DLD1 (cell line): Measurements from ENCODE around the gene KDM4B.

Experiments
- in situ Hi-C: cut with HindIII; loops from 2 replicates; pipeline ENCODE4 v1.10.0; 2017; ENCODE audit warnings: low sequenced_read_pairs

Gene KDM4B

DNA sequence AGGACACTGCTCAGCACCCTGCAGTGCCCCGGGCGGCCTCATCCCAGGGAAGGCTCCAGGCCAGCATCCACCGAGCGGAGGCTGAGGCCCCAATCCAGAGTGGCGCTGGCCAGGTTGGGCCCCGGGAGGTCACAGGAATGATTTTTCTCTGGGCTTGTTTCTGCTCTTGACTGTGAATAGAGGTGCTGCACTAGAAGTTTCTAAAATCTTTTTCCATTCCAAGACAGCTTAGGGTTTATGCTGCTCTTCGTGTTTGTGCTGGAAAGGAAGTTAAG is 15.1 kb downstream of the KDM4B start:
- in situ Hi-C loops = no loop called here

DNA sequence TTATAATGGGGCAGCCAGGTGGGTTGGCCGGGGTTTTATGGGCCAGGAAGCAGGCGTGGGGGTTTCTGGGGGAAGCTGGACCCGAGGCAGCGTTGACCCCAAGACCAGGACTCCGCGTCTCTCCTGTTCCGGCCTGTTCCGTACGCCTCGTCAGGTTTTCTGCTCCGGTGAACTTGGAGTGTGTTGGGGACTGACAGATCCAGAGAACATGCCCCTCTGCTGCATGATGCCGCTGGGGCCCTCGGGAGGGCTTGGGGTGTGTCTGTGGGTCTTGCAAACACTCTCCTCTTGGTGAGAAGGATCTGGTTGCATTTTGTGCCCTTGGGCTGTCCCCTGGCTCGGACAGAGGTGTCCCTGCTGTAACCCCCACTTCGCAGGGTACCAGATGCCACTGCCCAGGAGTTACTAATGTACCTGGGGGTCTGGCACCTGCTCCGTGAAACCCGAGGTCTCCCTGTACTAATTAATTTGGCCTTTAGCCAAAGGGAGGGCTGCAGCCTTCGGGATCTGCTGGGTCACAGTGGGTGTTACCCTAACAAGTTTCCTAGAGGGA is 15.6 kb downstream of the KDM4B start:
- in situ Hi-C loops = no loop called here

DNA sequence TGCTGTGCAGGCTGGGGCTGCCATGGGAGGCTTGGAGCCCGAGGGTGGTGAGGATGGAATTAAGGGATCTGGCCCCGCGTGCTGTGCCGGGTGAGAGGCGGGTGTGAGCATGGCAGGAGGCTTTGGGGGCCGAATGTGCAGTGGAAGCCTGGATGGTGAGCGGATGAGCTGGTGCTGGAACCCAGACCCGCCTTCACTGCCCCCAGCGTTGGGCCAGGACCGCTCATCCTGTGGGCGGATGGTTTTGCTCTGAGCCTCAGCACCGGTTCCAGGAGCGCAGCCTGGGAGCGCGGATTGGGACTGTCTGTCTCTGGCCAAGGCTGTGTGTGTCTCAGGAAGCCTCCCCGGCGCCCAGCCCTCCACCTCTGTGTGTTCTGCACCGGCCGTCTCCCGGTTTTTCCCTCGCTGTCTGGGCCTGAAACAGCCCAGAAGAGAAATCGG is 16.7 kb downstream of the KDM4B start:
- in situ Hi-C loops = no loop called here

DNA sequence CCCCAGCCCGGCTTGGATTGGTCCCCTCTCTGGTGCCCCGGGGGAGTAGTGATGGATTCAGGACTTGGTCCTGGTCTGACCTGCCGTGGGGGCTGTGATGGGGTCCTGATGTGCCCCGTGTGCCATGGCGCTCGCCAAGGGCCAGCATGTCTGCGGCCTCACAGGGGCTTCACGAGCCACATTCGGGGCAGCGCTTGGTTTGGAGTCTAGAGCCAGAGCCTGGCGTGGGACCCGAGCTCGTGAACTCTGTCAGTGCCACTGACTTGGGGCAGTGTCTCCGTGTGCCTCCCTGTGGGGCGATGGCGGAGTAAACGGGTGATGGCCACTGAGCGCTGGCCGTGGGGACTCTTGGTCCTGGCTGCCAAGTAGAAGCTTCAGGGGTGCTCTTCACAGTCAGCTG is 17.1 kb downstream of the KDM4B start:
- in situ Hi-C loops = no loop called here

DNA sequence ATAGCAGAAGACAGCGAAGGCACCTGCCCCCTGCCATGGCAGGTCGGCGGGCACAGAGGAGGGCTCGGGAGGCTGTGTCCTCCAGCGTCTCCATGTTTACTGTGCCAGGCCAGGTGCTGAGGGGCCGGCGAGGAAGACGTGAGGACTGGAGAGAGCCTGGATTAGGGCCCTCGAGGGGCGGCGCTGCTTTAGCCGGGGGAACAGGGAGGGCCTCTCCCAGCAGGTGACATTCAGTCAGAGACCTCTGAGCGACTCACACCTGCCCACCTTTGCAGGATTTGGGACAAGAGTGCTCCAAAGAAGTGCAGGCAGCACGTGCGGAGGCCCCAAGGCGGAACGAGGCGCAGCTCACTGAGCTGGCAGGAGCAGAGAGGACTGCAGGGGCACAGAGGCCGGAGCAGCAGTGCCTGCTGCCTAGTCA is 17.6 kb downstream of the KDM4B start:
- in situ Hi-C loops = no loop called here

DNA sequence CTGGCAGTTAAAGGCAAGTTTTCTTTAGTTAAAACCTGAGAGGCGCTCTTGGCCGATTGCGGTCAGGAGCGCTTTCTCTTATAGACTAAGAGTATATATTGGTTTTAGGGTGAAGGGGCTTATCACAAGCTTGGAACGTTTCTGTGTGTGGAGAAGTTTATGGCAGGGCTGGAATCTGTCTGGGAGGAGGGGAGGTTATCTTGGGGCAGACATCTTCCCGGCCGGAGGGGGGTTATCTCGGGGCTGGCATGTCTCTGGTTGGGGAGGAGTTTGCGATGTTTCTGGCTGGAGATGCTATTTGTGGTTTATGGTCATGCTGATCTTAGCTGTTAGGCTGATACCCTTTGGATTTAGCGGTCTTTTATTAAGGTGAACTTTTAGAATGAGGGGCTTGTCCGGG is 18.3 kb downstream of the KDM4B start:
- in situ Hi-C loops = no loop called here

DNA sequence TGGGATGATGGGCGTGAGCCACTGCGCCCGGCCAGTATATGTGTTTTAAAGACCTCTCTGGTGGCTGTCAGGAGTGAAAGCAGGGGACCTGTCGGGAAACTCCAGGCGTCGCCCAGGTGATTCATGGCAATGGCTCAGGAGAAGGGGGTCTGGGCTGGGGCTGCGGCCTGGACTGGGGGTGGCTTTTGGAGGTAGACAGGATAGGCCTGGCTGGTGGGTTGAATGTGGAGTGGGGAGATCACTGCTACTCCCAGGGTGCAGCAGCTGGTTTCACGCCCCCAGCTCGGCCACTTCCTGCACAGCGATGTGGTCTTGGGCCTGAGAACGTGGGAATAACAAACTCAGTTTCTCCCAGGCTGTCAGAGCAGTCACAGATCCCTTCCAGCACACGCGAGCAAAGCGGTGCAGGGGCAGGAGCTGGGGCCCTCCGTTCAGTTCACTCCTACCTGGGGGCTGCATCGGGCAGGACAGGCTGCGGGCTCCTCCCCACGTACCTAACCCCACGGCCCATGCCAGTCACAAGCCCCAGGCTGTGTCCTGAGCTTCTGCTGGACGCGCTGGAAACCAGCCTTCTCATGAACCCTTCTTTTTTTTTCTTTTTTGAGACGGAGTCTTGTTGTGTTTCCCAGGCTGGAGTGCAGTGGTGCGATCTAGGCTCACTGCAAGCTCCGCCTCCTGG is 18.9 kb downstream of the KDM4B start:
- in situ Hi-C loops = no loop called here

DNA sequence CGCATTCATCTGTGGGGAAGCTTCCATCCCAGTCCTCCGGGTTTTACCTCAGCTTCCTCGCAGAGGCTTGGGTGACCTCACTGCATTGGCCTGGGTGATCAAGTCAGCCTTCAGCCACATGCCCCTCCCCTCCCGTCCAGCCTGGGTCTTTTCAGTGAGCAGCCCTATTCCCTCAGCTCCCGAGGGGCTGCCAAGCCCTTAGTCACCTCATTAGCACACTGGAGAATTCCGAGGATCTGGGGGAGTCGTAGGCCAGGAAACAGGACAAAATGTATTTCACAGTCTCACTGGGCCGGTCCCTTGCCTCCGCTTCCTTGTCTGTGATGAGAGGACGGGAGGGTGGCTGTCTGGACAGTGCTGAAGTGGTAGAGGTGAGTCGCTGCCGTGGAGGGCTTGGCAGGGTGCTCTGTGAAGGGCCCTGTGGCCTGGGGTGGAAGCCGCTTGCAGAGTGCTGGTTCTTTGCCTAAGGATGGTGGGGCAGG is 19.9 kb downstream of the KDM4B start:
- in situ Hi-C loops = no loop called here

DNA sequence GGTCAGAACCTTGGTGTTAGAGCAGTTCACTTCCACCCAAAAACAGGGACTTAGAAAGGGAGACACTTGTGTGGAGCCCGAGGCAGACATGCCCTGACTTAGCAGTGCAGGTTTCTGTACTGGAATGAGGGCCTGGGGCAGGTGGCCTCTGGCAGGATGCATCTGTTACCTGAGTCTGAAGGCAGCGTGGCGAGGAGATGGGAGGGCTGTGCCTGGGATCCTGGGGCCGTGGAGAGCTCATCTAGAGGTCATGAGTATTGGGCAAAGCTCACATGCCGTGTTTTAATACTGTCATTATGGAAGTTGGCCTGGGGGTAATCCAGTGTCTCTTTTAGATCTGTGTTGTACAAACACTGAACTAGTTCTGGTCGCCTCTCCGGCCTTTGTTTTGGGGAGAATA is 21.4 kb downstream of the KDM4B start:
- in situ Hi-C loops = no loop called here

DNA sequence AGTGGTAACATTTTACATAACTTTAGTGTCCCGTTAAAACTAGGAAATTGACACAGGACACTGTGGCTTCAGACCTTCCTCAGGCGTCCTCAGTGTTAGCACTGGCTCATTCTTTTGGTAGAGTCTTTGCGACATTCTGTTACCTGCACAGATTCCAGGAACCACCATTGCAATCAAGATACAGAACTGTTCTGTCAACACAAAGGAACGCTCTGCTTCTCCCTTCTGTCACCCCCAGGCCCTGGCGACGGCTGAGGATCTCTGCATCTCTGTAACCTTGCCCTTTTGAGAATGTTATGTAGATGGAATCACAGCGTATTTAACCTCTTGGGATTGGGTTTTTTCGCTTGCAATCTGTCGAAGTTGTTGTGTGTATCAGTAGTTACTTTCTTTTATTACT is 22.6 kb downstream of the KDM4B start:
- in situ Hi-C loops = no loop called here

DNA sequence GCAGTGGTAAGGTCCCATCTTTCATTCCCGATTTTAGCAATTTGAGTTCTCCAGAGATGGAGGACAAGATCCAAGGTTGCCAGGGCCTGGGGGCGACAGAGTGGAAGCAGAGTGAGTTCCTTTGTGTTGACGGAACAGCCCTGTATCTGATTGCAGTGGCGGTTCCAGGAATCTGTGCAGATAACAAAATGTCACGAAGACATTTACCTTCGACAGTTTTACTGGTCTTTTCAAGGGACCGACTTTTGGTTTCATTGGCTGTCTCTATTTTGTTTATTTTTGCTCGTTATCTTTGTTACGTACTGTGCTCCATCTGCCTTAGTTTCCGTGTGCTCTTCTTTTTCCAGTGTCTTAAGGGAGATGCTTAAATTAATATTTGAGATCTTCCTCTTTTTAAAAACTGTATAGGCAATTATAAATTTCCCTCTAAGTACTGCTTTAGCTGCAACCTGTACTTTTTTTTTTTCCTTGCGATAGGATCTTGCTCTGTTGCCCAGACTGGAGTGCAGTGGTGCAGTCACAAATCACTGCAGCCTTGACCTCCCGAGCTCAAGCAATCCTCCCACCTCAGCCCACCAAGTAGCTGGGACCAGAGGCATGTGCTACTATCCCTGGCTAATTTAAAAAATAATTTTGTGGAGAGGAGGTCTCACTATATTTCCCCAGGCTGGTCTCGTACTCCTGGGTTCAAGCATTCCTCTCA is 23.2 kb downstream of the KDM4B start:
- in situ Hi-C loops = no loop called here

DNA sequence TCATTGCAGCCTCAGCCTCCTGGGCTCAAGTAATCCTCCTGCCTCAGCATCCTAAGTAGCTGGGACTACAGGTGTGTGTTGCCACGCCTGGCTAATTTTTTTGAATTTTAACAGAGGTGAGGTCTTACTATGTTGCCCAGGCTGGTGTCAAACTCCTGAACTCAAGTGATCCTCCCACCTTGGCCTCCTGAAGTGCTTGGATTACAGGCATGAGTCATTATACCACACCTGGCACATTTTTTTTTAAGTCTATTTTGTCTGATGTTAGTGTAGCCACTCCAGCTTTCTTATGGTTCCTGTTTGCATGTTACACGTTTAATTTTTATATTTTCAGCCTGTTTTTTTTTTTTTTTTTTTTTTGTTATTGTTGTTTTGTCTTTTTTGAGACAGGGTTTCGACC is 24.8 kb downstream of the KDM4B start:
- in situ Hi-C loops = no loop called here

DNA sequence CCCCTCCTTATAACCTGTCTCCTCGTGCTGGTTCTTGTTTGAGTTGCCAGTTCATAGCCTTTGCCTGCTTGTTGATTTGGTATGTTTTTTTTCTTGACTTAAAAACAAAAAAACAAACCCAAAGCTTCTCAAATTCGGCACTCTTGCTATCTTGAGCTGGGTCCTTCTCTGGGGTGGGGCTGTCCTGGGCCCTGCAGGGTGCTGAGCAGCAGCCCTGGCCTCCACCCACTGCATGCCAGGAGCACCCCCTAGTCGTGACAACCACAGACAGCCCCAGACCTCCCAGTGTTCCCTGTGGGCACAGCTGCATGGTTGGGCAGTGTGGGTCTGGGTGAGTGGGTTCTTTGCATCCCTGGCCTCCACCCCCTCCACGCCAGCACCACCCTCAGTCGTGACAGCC is 27.8 kb downstream of the KDM4B start:
- in situ Hi-C loops = no loop called here

DNA sequence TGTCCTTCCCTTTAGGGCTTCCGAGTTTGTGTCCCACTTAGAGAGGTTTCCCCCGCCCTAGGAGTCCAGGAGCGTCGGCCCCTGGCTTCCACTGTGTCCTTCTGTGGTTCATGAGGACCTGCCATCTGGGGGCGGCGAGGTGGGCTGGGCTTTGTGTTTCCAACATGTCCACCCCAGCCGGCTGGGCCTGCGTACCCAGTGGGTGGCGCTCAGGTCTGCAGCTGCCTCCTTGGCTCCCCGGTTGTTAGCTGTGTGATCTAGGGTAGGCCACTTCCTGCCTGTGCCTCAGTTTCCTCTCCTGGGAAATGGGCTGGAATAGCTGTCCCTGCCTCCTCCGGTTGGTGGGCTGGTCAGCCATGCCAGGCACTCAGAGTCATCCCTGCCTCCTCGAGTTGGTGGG is 28.4 kb downstream of the KDM4B start:
- in situ Hi-C loops = no loop called here

DNA sequence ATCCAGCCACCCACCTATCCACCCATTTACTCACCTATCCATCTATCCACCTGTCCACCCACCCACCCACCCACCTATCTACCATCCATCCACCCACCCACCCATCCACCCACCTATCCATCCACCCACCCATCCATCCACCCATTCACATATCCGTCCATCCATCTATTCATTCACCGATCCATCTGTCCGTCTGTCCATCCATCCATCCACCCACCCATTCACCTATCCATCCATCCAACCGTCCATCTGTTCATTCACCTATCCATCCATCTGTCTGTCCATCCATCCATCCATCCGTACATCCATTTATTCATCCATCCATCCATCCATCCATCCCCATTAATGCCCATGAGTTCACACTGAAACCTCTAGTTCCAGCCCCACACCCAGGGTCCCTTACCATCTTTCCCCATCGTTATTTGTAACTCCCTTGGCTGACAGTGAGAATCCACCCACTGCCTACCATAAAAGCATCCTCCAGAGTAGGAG is 31.3 kb downstream of the KDM4B start:
- in situ Hi-C loops = no loop called here

DNA sequence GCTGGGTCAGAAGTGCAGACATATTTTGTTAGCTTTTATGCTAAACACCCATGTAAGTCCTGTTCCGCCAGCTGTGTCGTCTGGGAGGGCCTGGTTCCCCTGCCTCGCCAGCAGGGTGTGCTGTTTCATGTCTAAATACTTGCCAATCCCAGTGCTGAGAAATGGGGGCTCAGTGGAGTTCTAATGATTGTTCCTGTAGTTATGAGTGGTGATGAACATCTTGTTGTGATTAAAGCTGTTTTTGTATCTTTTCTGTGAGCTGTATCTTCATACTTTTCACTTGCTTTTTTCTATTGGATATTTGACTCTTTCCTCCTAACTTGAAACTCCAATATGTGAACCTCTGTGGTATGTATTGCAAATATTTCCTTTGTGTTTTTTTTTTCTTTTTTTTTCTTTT is 32.7 kb downstream of the KDM4B start:
- in situ Hi-C loops = no loop called here

DNA sequence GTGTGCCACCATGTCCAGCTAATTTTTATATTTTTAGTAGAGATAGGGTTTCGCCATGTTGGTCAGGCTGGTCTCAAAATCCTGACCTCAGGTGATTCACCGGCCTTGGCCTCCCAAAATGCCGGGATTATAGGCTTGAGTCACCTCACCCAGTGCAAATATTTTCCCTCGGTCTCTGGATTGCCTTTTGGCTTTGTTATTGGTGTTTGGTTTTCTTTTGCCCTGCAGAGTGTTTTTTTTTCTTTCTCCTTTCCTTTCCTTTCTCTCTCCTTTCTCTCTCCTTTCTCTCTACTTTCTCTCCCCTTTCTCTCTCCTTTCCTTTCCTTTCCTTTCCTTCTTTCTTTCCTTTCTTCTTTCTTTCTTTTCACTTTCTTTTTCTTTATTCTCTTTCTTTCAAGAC is 33.2 kb downstream of the KDM4B start:
- in situ Hi-C loops = no loop called here

DNA sequence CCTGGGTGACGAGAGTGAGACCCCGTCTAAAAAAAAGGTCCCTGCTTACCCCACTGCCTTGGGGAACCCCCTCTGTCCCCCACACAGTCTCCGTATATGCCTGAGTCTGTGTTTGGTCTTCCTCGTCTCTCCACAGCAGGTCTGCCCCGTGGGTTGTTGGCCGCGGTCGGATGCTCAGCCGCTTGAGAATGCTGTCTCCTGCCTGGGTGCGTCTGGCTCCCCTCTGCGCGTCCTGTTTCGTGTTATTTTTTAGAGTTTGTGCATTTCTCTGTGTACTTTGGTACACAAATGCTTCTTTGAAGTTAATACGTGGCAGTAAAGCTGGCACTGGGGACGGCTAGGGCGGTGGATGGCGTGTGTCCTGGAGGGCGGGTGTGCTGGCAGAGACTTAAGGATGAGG is 34.9 kb downstream of the KDM4B start:
- in situ Hi-C loops = no loop called here

DNA sequence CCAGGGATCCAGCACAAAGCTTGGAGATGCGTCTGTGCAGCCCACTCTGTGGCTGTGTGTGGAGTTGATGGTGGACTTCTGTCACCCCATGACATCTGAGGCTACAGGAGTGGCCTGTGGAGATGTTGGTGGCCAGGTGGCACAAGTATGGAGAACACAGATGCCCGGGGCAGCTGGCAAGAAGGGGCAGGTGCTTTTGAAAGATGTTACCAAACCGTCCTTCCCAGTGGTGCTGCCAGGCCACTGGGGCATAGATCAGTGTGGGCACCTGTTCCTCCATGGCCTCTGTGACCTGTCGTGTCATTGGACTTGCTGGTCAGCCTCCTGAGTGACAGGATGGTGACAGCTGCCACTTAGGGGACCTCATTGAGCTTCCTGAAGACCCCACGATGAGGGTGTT is 36.2 kb downstream of the KDM4B start:
- in situ Hi-C loops = no loop called here

DNA sequence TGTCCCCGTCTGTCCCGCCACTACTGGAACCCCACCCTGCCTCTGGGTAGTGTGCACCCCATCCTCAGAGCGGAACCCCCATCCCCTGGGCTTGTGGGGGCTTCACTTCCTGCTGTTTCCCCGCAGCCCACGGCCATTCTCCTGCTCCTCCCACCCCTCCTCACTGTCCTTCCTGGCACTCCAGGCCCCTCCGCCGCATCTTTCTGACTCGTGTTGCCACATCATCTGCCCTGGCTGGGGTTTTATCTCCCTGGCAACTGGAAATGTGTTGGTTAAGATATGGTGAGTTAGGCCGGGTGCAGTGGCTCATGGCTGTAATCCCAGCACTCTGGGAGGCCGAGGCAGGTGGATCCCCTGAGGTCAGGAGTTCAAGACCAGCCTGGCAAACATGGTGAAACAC is 37.3 kb downstream of the KDM4B start:
- in situ Hi-C loops = no loop called here

DNA sequence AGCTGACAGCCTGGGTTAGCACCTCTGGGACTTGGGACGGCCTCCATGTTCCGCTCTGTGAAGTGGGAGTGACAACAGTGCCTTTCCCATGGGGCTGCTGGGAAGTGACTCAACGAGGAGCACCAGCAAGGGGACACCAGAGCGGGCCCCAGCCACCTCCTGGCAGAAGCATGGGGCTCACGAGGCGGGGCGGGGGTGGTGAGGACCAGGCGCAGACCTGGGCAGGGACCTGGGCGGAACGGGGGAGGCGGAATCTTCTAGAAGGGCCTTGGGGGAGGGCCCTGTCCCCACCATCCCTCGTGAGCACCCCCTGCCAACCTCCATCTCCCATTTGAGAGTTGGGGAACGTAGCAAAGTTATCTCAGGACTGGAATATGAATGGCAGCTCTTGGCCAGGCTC is 37.9 kb downstream of the KDM4B start:
- in situ Hi-C loops = no loop called here

DNA sequence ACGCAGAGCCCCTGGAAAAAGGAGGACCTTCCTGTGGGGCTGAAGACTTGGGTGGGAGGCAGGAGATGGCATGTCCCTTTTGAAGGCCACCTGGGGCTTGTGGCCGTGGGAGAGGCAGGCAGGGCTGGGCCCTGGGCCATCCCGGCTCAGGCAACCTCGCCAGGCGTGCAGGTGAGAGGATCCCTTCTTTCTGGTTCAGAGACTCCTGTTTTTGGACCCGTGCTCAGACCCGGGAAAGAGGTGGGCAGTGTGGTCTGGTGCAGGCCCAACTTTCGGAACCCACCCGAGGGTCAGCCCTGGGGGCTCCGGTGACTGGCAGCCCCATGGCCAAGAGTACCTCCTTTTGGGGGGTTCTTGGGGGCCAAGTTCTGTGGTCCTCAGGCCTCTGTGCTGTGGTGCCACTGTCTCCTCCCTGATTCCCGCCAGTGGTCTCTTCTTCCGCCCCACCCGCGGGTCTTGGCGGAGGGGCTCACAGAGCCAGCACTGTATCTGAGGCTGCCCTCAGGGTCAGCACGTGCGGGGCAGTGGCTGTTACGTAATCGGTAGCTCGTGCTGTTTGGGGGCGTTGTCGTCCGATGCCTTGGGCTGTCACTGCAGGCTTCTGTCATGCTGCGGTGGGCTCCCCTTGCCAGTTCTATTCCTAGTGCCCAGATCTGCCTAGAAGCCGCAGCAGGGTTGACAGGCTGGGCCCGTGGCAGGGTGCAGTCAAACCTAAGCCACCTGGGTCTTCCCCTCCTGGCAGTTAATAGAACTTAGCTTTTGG is 42.7 kb downstream of the KDM4B start:
- in situ Hi-C loops = no loop called here
